ENCODE measurements around the gene EGLN1.
"Not testable (repeated sequence)": the region's sequence is repeated elsewhere in the genome, so short reads cannot be mapped to it uniquely, and the experiment has no call there.

Gene EGLN1

GRCh38 chr1:231421971-231422797, at the start of gene EGLN1:
Gene EGLN1, minus strand, starts transcription at chr1:231422287. Its CDS starts 399 bp downstream, at chr1:231421888.
- intact Hi-C loops (cut with DNase I; ENCODE audit: low total_unique reads) = loop anchor here (5.0 to 10.0 kb wide), 2 partner anchors 57 to 105 kb away; partner anchors contain the start of gene TSNAX
- H3K27me3 ChIP-seq = no peaks in the 10 kb centered on the region
- peak in 1 of 2 experiments; percentile 29 for TF ChIP-seq CTCF (IDR thresholded peaks at IDR 0.05)
- H3K4me1 ChIP-seq = peaks cover 0 to 35% (median 14%) of the 10 kb centered on the region in 4 donors
- H3K27ac ChIP-seq = peak within 1 kb of the TSS; percentile 97 to 99
- H3K36me3 ChIP-seq = no peaks in the 10 kb centered on the region
- H3K9me3 ChIP-seq = no peaks in the 10 kb centered on the region
- peak; percentile 72 to 91 for DNase-seq
- H3K4me3 ChIP-seq = peak within 1 kb of the TSS; percentile 80 to 94

GRCh38 chr1:231471500-231471899, 49.4 kb upstream of the EGLN1 start:
- H3K4me1 ChIP-seq; H3K4me3 ChIP-seq; DNase-seq; intact Hi-C loops (cut with DNase I; ENCODE audit: low total_unique reads); H3K27ac ChIP-seq; H3K9me3 ChIP-seq; H3K36me3 ChIP-seq; H3K27me3 ChIP-seq: not testable (repeated sequence)

- H3K4me1 ChIP-seq; H3K4me3 ChIP-seq; intact Hi-C loops (cut with DNase I; ENCODE audit: low total_unique reads); H3K9me3 ChIP-seq; H3K36me3 ChIP-seq; H3K27ac ChIP-seq; H3K27me3 ChIP-seq; DNase-seq: not testable (repeated sequence)
These were observed 48.9 kb upstream of the EGLN1 start for GRCh38 chr1:231471027-231471426.

GRCh38 chr1:231467986-231468385, 45.9 kb upstream of the EGLN1 start:
- Histone ChIP-seq H3K27me3 (no peaks in the 10 kb centered on the region), H3K4me1 (no peaks in the 10 kb centered on the region), H3K9me3 (no peaks in the 10 kb centered on the region), H3K4me3 (no peak overlapping the region), H3K27ac (no peak overlapping the region), H3K36me3 (no peaks in the 10 kb centered on the region)
- TF ChIP-seq CTCF (IDR thresholded peaks at IDR 0.05) = no peak
- intact Hi-C loops (cut with DNase I; ENCODE audit: low total_unique reads) = no loop called here
- no peak for DNase-seq

GRCh38 chr1:231465051-231465450, 43.0 kb upstream of the EGLN1 start:
- Histone ChIP-seq H3K36me3 (no peaks in the 10 kb centered on the region), H3K4me1 (no peaks in the 10 kb centered on the region), H3K27me3 (no peaks in the 10 kb centered on the region), H3K9me3 (no peaks in the 10 kb centered on the region), H3K27ac (no peak overlapping the region), H3K4me3 (no peak overlapping the region)
- intact Hi-C loops (cut with DNase I; ENCODE audit: low total_unique reads) = no loop called here
- TF ChIP-seq CTCF (IDR thresholded peaks at IDR 0.05) = no peak
- no peak for DNase-seq

GRCh38 chr1:231463541-231463940, 41.5 kb upstream of the EGLN1 start:
- Histone ChIP-seq H3K27me3 (no peaks in the 10 kb centered on the region), H3K4me3 (no peak overlapping the region), H3K36me3 (no peaks in the 10 kb centered on the region), H3K9me3 (no peaks in the 10 kb centered on the region), H3K27ac (no peak overlapping the region), H3K4me1 (no peaks in the 10 kb centered on the region)
- DNase-seq = no peak
- no peak for TF ChIP-seq CTCF (IDR thresholded peaks at IDR 0.05)
- intact Hi-C loops (cut with DNase I; ENCODE audit: low total_unique reads) = no loop called here

Measured in tibial artery (tissue), 4 donors.